Measurements from ENCODE around the gene DEFB132. TPM values are rescaled to one million over a fixed set of nuclear protein-coding genes. Genes with fewer than 3 reads are reported as not detected.

The DEFB132 gene, protein sequence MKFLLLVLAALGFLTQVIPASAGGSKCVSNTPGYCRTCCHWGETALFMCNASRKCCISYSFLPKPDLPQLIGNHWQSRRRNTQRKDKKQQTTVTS
- total RNA-seq (2022; extraction: Qiagen RNA extraction; ENCODE audit: low read depth) = not detected in 5 replicates

DNA sequence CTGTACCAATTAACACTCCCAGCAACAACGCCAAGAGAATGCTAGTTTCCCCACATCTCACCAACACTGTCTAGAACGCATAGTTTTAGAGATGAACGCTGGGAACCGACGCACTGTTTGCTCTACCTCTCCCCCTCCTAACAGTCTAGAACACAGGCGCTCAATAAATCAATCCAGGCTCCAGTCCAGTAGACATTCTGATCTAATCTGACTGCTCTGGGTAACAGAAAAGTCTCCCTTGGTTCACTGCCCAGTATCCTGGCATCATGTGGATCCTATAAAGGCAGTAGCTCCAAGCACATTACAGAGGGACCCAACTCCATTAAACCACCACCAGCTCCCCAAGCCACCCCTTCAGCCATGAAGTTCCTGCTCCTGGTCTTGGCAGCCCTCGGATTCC, at the start of gene DEFB132:
TSS of gene DEFB132 (plus strand) at position 306 of the 400 bp plus-strand sequence. CDS start at position 361, 55 bp downstream.

DNA sequence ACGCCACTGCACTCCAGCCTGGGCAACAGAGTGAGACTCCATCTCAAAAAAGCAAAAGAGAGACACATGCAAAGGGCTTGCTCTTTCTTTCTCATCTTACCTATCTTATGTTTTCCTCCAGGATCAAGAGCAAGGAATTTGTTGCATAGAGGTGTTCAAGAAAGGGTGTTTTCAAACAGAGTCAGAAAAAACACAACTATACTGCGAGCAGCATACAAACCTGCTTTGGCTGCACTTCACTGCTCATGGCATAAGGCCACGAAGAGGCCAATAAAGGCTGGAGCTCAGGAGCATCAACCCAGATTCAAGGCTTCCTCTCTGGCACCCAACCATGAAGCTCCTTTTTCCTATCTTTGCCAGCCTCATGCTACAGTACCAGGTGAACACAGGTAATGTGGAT, 30.6 kb upstream of the DEFB132 start, which contains the start of gene DEFB129:
TSS of gene DEFB129 (plus strand) at position 301 of the 400 bp plus-strand sequence. CDS start at position 332, 31 bp downstream.

DNA sequence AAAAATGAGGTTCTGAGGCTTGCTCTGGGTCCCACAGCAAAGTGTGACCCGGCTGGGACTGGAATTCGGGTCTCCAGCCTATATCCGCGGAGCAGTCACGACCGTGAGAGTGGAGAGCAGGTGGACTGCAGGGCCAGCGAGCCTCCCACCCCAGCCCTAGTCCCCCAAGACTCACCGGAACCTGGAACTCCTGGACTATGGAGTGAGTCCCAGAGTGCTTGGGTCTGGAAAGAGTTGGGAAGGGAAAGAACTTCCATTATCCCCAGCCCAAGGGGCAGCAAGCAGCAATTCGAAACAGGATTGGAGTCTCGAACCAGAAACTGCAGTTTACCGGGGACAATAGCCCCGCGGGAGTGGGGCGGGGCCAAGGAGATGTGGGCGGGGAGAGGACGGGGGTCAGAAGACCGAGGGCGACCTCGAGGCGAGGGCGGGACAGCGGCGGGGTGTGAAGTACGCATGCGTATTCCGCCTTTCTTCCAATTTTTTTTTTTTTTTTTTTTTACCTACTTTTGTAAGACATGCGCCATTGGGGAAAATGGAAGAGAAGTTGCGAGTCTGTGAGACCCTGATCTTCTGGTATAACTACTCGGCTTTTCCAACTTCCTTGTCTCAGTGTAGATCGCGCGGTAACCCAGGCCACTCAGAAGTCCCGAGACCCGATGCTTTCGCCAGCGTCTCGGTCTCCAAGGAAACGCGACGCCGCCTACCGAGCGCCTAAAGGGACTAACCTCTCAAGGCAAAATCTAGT, 32.7 kb downstream of the DEFB132 start, which contains the start of gene C20orf96:
TSS of gene C20orf96 (minus strand) at position 667 of the 748 bp plus-strand sequence. CDS start at position 527, 140 bp downstream.

GRCh38 chr20:297098-297924, 39.8 kb downstream of the DEFB132 start, which contains the start of gene ZCCHC3:
Gene ZCCHC3, plus strand, starts transcription at chr20:297570. Its CDS starts 17 bp downstream, at chr20:297587.

Other genes with a start within 250 kb of the DEFB132 start
- not detected in 5 replicates for gene DEFB125, start 170.1 kb upstream of the DEFB132 start, total RNA-seq (2022; extraction: Qiagen RNA extraction; ENCODE audit: low read depth)
- not detected in 5 replicates for gene DEFB126, start 115.1 kb upstream of the DEFB132 start, total RNA-seq (2022; extraction: Qiagen RNA extraction; ENCODE audit: low read depth)
- gene DEFB127, start 100.3 kb upstream of the DEFB132 start, total RNA-seq (2022; extraction: Qiagen RNA extraction; ENCODE audit: low read depth) = not detected in 5 replicates
- gene DEFB128, start 68.0 kb upstream of the DEFB132 start, total RNA-seq (2022; extraction: Qiagen RNA extraction; ENCODE audit: low read depth) = not detected in 5 replicates
- not detected in 5 replicates for gene DEFB129, start 30.5 kb upstream of the DEFB132 start, total RNA-seq (2022; extraction: Qiagen RNA extraction; ENCODE audit: low read depth)
- 10.3 to 11.9 TPM (median 11.8 TPM) in 5 replicates for gene C20orf96, start 33.0 kb downstream of the DEFB132 start, total RNA-seq (2022; extraction: Qiagen RNA extraction; ENCODE audit: low read depth)
- 17.4 to 22.4 TPM (median 21.7 TPM) in 5 replicates for gene ZCCHC3, start 39.8 kb downstream of the DEFB132 start, total RNA-seq (2022; extraction: Qiagen RNA extraction; ENCODE audit: low read depth)
- 18.8 to 25.4 TPM (median 23.4 TPM) in 5 replicates for gene SOX12, start 67.8 kb downstream of the DEFB132 start, total RNA-seq (2022; extraction: Qiagen RNA extraction; ENCODE audit: low read depth)
- 48.1 to 63.4 TPM (median 61.6 TPM) in 5 replicates for gene NRSN2, start 89.4 kb downstream of the DEFB132 start, total RNA-seq (2022; extraction: Qiagen RNA extraction; ENCODE audit: low read depth)
- 44.2 to 57.2 TPM (median 55.0 TPM) in 5 replicates for gene TRIB3, start 123.0 kb downstream of the DEFB132 start, total RNA-seq (2022; extraction: Qiagen RNA extraction; ENCODE audit: low read depth)
- gene RBCK1, start 150.6 kb downstream of the DEFB132 start, total RNA-seq (2022; extraction: Qiagen RNA extraction; ENCODE audit: low read depth) = 107 to 139 TPM (median 134 TPM) in 5 replicates
- 30.3 to 36.7 TPM (median 34.4 TPM) in 5 replicates for gene TBC1D20, start 204.8 kb downstream of the DEFB132 start, total RNA-seq (2022; extraction: Qiagen RNA extraction; ENCODE audit: low read depth)